ENCODE measurements around the gene GEMIN5. TPM values are rescaled to one million over a fixed set of nuclear protein-coding genes. Genes with fewer than 3 reads are reported as not detected.

GEMIN5 gene
- total RNA-seq, 6 experiments from 2014 or later: 16.5 to 22.5 (median 17.6) TPM

- H3K4me3 Mint-ChIP-seq: peak within 1 kb of the TSS; percentile 93
- H3K27me3 Mint-ChIP-seq (ENCODE audit: insufficient read depth): peaks cover 4% of the 10 kb centered on the region; the same call in 1 of the 2 replicates
- no peaks in the 10 kb centered on the region for H3K36me3 Mint-ChIP-seq (ENCODE audit: low read depth)
- H3K9me3 Mint-ChIP-seq: no peaks in the 10 kb centered on the region
- DNase-seq: peak; percentile 77
- H3K27ac Mint-ChIP-seq: peak within 1 kb of the TSS; percentile 86
- H3K4me1 Mint-ChIP-seq (ENCODE audit: low read depth): peaks cover 23% of the 10 kb centered on the region
- TF ChIP-seq CTCF (IDR thresholded peaks at IDR 0.05): 0 out of 2 replicates have a peak, but pooled peaks have one; percentile 8
Measured at GRCh38 chr5:154850255-154851062, 87.6 kb downstream of the GEMIN5 start, which contains the start of gene FAXDC2. FAXDC2 (minus strand) TSS chr5:154850603; CDS start chr5:154838178, 12,425 bp downstream.

GRCh38 chr5:154849791-154850201 lies 88.2 kb downstream of the GEMIN5 start:
- H3K36me3 Mint-ChIP-seq (ENCODE audit: low read depth): no peaks in the 10 kb centered on the region
- H3K27me3 Mint-ChIP-seq (ENCODE audit: insufficient read depth): peaks cover 4% of the 10 kb centered on the region; the same call in 1 of the 2 replicates
- H3K4me3 Mint-ChIP-seq: peak overlapping the region; percentile 93
- H3K4me1 Mint-ChIP-seq (ENCODE audit: low read depth): peaks cover 23% of the 10 kb centered on the region
- TF ChIP-seq CTCF (IDR thresholded peaks at IDR 0.05): no peak
- peak; percentile 44 for DNase-seq
- peak overlapping the region; percentile 86 for H3K27ac Mint-ChIP-seq
- H3K9me3 Mint-ChIP-seq: no peaks in the 10 kb centered on the region

- H3K9me3 Mint-ChIP-seq: no peaks in the 10 kb centered on the region
- no peak for TF ChIP-seq CTCF (IDR thresholded peaks at IDR 0.05)
- DNase-seq: no peak
- peak overlapping the region; percentile 93 for H3K4me3 Mint-ChIP-seq
- peaks cover 4% of the 10 kb centered on the region; the same call in 1 of the 2 replicates for H3K27me3 Mint-ChIP-seq (ENCODE audit: insufficient read depth)
- peaks cover 23% of the 10 kb centered on the region for H3K4me1 Mint-ChIP-seq (ENCODE audit: low read depth)
- H3K27ac Mint-ChIP-seq: peak overlapping the region; percentile 86
- H3K36me3 Mint-ChIP-seq (ENCODE audit: low read depth): no peaks in the 10 kb centered on the region
Measured at GRCh38 chr5:154849264-154849785, 88.7 kb downstream of the GEMIN5 start.

GRCh38 chr5:154844809-154845208 lies 93.2 kb downstream of the GEMIN5 start:
- H3K9me3 Mint-ChIP-seq: no peaks in the 10 kb centered on the region
- H3K4me3 Mint-ChIP-seq: no peak overlapping the region
- no peaks in the 10 kb centered on the region; the same call in 1 of the 2 replicates for H3K27me3 Mint-ChIP-seq (ENCODE audit: insufficient read depth)
- no peak for TF ChIP-seq CTCF (IDR thresholded peaks at IDR 0.05)
- H3K27ac Mint-ChIP-seq: no peak overlapping the region
- H3K4me1 Mint-ChIP-seq (ENCODE audit: low read depth): peaks cover 13% of the 10 kb centered on the region
- H3K36me3 Mint-ChIP-seq (ENCODE audit: low read depth): no peaks in the 10 kb centered on the region
- no peak for DNase-seq

- H3K27me3 Mint-ChIP-seq (ENCODE audit: insufficient read depth): no peaks in the 10 kb centered on the region; the same call in none of the 2 replicates
- 0 out of 2 replicates have a peak, but pooled peaks cover 6% of the 10 kb centered on the region for H3K4me1 Mint-ChIP-seq (ENCODE audit: low read depth)
- no peaks in the 10 kb centered on the region for H3K36me3 Mint-ChIP-seq (ENCODE audit: low read depth)
- no peaks in the 10 kb centered on the region for H3K9me3 Mint-ChIP-seq
- no peak for DNase-seq
- H3K27ac Mint-ChIP-seq: no peak overlapping the region
- TF ChIP-seq CTCF (IDR thresholded peaks at IDR 0.05): no peak
- H3K4me3 Mint-ChIP-seq: no peak overlapping the region
Measured at GRCh38 chr5:154842689-154843530, 95.1 kb downstream of the GEMIN5 start.
